ENCODE measurements around the gene RUVBL2.

Gene RUVBL2

GRCh38 chr19:48993175-48994034 lies at the start of gene RUVBL2, which contains the start of gene GYS1:
TSS of gene RUVBL2 (plus strand) at chr19:48993887. CDS start at chr19:48993912, 25 bp downstream.
TSS of gene GYS1 (minus strand) at chr19:48993309. CDS start at chr19:48993112, 197 bp downstream.
- H3K27ac ChIP-seq = peak within 1 kb of the TSS; percentile 91
- peak; percentile 99 for TF ChIP-seq CTCF (conservative IDR thresholded peaks at IDR 0.05)

DNA sequence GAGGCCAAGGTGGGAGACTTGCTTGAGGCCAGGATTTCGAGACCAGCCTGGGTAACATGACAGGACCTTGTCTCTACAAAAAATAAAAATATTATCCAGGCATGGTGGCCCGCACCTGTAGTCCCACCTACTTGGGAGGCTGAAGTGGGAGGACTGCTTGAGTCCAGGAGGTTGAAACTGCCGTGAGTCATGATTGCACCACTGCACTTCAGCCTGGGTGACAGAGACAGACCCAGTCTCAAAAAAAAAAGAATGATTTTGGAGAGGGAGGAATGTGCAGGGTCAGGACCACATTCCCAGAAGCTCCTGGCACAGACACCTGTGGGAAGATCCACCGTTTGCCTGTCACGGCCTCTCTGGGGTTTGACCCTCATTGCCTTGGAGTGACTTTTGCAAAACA lies 48.3 kb upstream of the RUVBL2 start:
- no peak for TF ChIP-seq CTCF (conservative IDR thresholded peaks at IDR 0.05)
- H3K27ac ChIP-seq = no peak overlapping the region

DNA sequence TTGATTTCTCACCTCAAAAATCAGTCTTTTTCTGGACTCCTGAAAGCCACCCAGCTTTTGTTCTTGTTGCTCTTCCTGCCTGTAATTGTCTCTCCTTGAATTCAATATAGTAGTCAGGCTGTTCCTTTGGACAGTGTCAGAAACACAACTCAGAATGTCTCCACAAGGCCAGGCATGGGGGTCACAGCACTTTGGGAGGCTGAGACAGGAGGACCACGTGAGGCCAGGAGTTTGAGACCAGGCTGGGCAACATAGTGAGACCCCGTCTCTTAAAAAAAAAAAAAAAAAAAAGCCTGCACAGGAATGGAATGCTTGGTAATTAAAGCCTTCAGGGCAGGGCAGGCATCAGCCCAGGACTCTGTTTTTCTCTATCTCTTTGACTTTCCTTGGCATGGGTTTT lies 47.9 kb upstream of the RUVBL2 start:
- H3K27ac ChIP-seq = no peak overlapping the region
- TF ChIP-seq CTCF (conservative IDR thresholded peaks at IDR 0.05) = no peak

DNA sequence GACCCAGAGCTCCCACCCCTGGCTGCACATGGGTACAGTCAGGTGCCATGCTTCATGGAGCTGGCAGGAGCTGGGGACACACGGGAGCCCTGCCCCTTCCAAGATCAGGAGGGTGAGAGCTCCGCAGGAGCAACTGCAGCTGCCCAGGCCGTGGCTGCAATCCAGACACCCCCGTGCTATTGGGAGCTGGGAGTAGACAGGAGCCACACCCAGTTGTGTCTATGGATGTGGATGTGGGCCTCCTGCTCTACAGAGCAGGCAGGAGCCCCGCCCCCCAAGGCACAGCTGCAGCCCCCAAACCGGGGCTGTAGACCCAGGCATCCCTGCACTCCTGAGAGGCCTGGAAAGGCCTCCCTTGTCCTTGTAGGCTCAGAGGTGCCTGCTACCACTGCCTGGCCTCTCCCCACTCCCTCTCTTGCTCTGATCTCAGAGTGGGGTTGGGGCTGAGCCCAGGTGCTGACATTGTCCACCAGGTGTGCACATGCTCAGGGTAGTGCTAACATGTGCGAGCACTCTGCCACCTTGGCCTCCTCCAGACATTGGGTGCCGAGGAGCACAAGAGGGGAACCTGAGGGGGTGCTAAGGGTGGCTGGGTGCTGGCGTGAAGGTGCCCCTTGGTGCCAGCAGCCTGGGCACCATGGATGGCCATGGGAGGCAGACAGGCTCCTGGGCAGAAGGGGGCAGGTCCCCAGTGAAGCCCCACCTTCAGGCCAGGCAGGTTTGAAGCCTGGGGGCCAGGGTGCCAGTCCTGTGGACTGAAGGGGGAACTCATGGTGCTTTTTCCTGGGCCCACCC lies 47.0 kb upstream of the RUVBL2 start:
- H3K27ac ChIP-seq = no peak overlapping the region
- no peak for TF ChIP-seq CTCF (conservative IDR thresholded peaks at IDR 0.05)

- no peak overlapping the region for H3K27ac ChIP-seq
- no peak for TF ChIP-seq CTCF (conservative IDR thresholded peaks at IDR 0.05)
These were observed 46.5 kb upstream of the RUVBL2 start for GRCh38 chr19:48947258-48947542.

DNA sequence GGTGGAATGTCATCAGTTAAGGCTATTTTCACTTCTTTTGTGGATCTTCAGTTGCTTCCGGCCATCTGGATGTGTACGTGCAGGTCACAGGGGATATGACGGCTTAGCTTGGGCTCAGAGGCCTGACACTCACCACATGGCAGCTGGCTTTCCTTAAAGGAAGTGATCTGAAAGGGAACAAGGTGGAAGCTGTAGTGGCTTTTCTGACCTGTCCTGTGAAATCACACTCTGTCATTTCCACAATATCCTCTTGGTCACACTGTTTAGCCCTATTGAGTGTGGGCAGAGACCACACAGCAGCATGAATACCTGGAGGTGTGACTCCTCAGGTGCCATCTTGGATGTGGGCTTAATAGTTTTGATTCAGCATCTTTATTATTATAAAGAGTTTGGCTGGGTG lies 43.5 kb upstream of the RUVBL2 start:
- H3K27ac ChIP-seq = peak overlapping the region; percentile 74
- no peak for TF ChIP-seq CTCF (conservative IDR thresholded peaks at IDR 0.05)

DNA sequence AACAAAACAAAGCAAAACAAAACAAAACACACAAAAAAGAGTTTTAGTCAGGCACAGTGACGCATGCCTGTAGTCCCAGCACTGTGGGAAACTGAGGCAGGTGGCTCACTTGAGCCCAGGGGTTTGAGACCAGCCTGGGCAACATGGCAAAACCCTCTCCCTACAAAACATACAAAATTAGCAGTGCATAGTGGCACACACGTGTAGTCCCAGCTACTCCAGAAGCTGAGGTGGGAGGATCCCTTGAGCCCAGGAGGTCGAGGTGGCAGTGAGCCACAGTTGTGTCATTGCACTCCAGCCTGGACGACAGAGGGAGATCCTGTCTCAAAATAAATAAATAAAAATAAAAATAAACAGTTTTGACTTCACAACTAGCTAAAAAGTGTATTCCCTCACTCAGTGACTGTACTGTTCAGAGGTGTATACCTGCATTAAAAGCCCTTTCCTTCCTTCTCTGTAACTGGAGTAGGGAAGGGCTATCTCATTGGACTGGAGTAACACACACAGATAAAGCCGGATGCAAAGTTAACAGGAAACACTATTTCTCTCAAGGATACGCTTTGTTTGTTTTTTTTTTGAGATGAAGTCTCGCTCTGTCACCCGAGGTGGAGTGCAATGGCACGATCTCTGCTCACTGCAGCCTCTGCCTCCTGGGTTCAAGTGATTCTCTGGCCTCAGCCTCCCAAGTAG lies 42.7 kb upstream of the RUVBL2 start:
- TF ChIP-seq CTCF (conservative IDR thresholded peaks at IDR 0.05) = no peak
- peak overlapping the region; percentile 74 for H3K27ac ChIP-seq

Measured in VCaP (cell line).